ENCODE results near the gene EIF2B4. TPM values are rescaled to one million over a fixed set of nuclear protein-coding genes. Genes with fewer than 3 reads are reported as not detected.

EIF2B4 gene
- total and polyA plus RNA-seq, 9 of the 15 experiments (the other 6 are each of a cell fraction or from before 2014, with no cell fraction given), result 29.7 to 80.3 (median 58.9) TPM

GRCh38 chr2:27370026-27370815 lies at the start of gene EIF2B4, which contains the start of gene SNX17 (continued):
- peak; percentile 14; the same call in 1 of the 2 replicates for TF ChIP-seq PKNOX1 (IDR thresholded peaks at IDR 0.05)
- TF ChIP-seq ZBTB40 (IDR thresholded peaks at IDR 0.05), result peak; percentile 73
- no peak; the same call in 1 of the 2 replicates for TF ChIP-seq ZBTB40 (CRISPR knock-in tag; IDR thresholded peaks at IDR 0.05)
- TF ChIP-seq SRSF9 (IDR thresholded peaks at IDR 0.05; ENCODE audit: borderline replicate concordance, low read depth, low read length), result no peak
- no peak for TF ChIP-seq HDAC2 (IDR thresholded peaks at IDR 0.05)
- TF ChIP-seq ZNF436 (CRISPR knock-in tag; IDR thresholded peaks at IDR 0.05), result no peak
- TF ChIP-seq CC2D1A (IDR thresholded peaks at IDR 0.05), result no peak
- TF ChIP-seq MCM2 (IDR thresholded peaks at IDR 0.05; ENCODE audit: low read depth), result no peak
- peak; percentile 91; the same call in 1 of the 2 replicates for TF ChIP-seq E2F5 (CRISPR knock-in tag; IDR thresholded peaks at IDR 0.05)
- TF ChIP-seq E4F1 (CRISPR knock-in tag; IDR thresholded peaks at IDR 0.05; ENCODE audit: borderline replicate concordance), result no peak
- peak; percentile 49; the same call in 1 of the 2 replicates for TF ChIP-seq EP300 (IDR thresholded peaks at IDR 0.05; ENCODE audit: low read length)

Measured in K562 (cell line).